SK-N-SH (cell line): ENCODE results near the gene PTGFR. TPM values are rescaled to one million over a fixed set of nuclear protein-coding genes. Genes with fewer than 3 reads are reported as not detected.

Experiments
- CTCF ChIA-PET: fragments of 300-600, 350-600 bp; formaldehyde crosslinking; extraction: SDS; loops from one replicate; lab custom pipeline; 2021; lab: Yijun Ruan, JAX
- POLR2A ChIA-PET: fragments of 350-600 bp; sonication (Branson Sonifier 250); formaldehyde crosslinking; extraction: SDS; loops from one replicate; lab custom pipeline; 2020; ENCODE audit warnings: antibody characterized with exemption, inconsistent platforms; lab: Yijun Ruan, JAX
- DNase-seq: peaks from one replicate; pipeline ENCODE4 v3.0.0; 2012
- H2AFZ ChIP-seq: fragments of 200-600 bp; sonication (generic); 2 replicates; pipeline ENCODE4 v1.8.1; 2016; ENCODE audit warnings: antibody characterized with exemption, mild to moderate bottlenecking, low read depth
- H3F3A ChIP-seq: fragments of 200-600 bp; sonication (generic); replicated peaks from 2 replicates; pipeline ENCODE3; 2016; ENCODE audit warnings: antibody characterized with exemption, mild to moderate bottlenecking; ENCODE audit not compliant: insufficient read depth
- H3K27ac ChIP-seq, 2 experiments: fragments of 200-500 bp in 1 of 2; fragments of 200-600 bp in 1 of 2; sonication (Bioruptor generic) in 1 of 2; sonication (generic), shearing (Covaris generic) in 1 of 2; 2 replicates each; pipeline versions ENCODE4 v1.5.1 to v1.6.1; 2014 to 2016; ENCODE audit warnings: low read depth in 2 of 2, inconsistent platforms in 1 of 2, low read length in 1 of 2, mild to moderate bottlenecking in 1 of 2, mixed read lengths in 1 of 2
- H3K27me3 ChIP-seq: fragments of 200-600 bp; sonication (generic), shearing (Covaris generic); 2 replicates; pipeline ENCODE4 v1.6.1; 2016; ENCODE audit warnings: mixed run types; ENCODE audit not compliant: insufficient read depth
- H3K36me3 ChIP-seq, 2 experiments: fragments of 200-500 bp in 1 of 2; fragments of 200-600 bp in 1 of 2; sonication (Bioruptor generic) in 1 of 2; sonication (generic) in 1 of 2; replicated peaks in 1 of 2; 2 replicates each; pipeline versions ENCODE3 to v1.5.1; 2014 to 2016; ENCODE audit warnings: low read length in 1 of 2, mild to moderate bottlenecking in 1 of 2; ENCODE audit not compliant: insufficient read depth in 2 of 2, control insufficient read depth in 1 of 2
- H3K4me1 ChIP-seq, 2 experiments: fragments of 200-500 bp in 1 of 2; fragments of 200-600 bp in 1 of 2; sonication (Bioruptor generic) in 1 of 2; sonication (generic), shearing (Covaris generic) in 1 of 2; 2 replicates each; pipeline versions ENCODE4 v1.5.1 to v1.6.1; 2014 to 2016; ENCODE audit warnings: low read depth in 1 of 2, low read length in 1 of 2, mixed run types in 1 of 2; ENCODE audit not compliant: insufficient read depth in 2 of 2, control insufficient read depth in 1 of 2
- H3K4me2 ChIP-seq: fragments of 200-600 bp; sonication (generic), shearing (Covaris generic); 2 replicates; pipeline ENCODE4 v1.6.1; 2017; ENCODE audit warnings: mixed run types
- H3K4me3 ChIP-seq, 2 experiments: fragments of 200-500 bp in 1 of 2; fragments of 200-600 bp in 1 of 2; sonication (Bioruptor generic) in 1 of 2; sonication (generic), shearing (Covaris generic) in 1 of 2; 2 replicates each; pipeline versions ENCODE4 v1.5.1 to v1.8.1; 2014 to 2016; ENCODE audit warnings: low read depth in 2 of 2, inconsistent platforms in 1 of 2, low read length in 1 of 2, mild to moderate bottlenecking in 1 of 2, mixed read lengths in 1 of 2, moderate library complexity in 1 of 2
- H3K79me2 ChIP-seq: fragments of 200-600 bp; sonication (generic); 2 replicates; pipeline ENCODE4 v1.8.1; 2017; ENCODE audit warnings: mild to moderate bottlenecking; ENCODE audit not compliant: insufficient read depth
- H3K9ac ChIP-seq: fragments of 200-600 bp; sonication (generic); 2 replicates; pipeline ENCODE4 v1.6.1; 2017; ENCODE audit warnings: mixed run types
- H3K9me2 ChIP-seq: fragments of 200-600 bp; sonication (generic); 2 replicates; pipeline ENCODE4 v1.6.1; 2017; ENCODE audit warnings: mixed run types
- H3K9me3 ChIP-seq: fragments of 200-600 bp; sonication (generic); 2 replicates; pipeline ENCODE4 v1.6.1; 2017; ENCODE audit warnings: mixed run types, mild to moderate bottlenecking, moderate library complexity
- H4K20me1 ChIP-seq: fragments of 200-600 bp; sonication (generic); 2 replicates; pipeline ENCODE4 v1.6.1; 2017; ENCODE audit warnings: mild to moderate bottlenecking, mixed run types; ENCODE audit not compliant: insufficient read depth
- CHD2 ChIP-seq: fragments of 150-350 bp; IDR thresholded peaks from 2 replicates; pipeline ENCODE4 v1.6.1; 2018; ENCODE audit warnings: low read length; ENCODE audit not compliant: partially characterized antibody
- CTCF ChIP-seq: fragments of 200-600 bp; sonication (generic); IDR thresholded peaks from 2 replicates; pipeline ENCODE4 v1.6.1; 2017; ENCODE audit warnings: antibody characterized with exemption, mild to moderate bottlenecking, moderate library complexity
- FOSL2 ChIP-seq: IDR thresholded peaks from 2 replicates; pipeline ENCODE4 v1.4.0; 2012; ENCODE audit warnings: low read depth, mild to moderate bottlenecking, moderate library complexity, borderline replicate concordance
- GABPA ChIP-seq: IDR thresholded peaks from 2 replicates; pipeline ENCODE4 v1.4.0; 2012; ENCODE audit warnings: low read depth, mild to moderate bottlenecking
- IRF3 ChIP-seq: fragments of 150-350 bp; IDR thresholded peaks from 2 replicates; pipeline ENCODE4 v1.6.1; 2016; ENCODE audit warnings: mild to moderate bottlenecking, low read depth, low read length
- MAX ChIP-seq: IDR thresholded peaks from 2 replicates; pipeline ENCODE4 v1.4.0; 2012; ENCODE audit warnings: low read depth
- MXI1 ChIP-seq: IDR thresholded peaks from 2 replicates; pipeline ENCODE4 v1.6.1; 2012; ENCODE audit warnings: mild to moderate bottlenecking, low read depth, low read length, improper control_type of control experiment
- NFIC ChIP-seq: IDR thresholded peaks from 2 replicates; pipeline ENCODE4 v1.4.0; 2012; ENCODE audit warnings: borderline replicate concordance
- NRF1 ChIP-seq: IDR thresholded peaks from 2 replicates; pipeline ENCODE4 v1.6.1; 2012; ENCODE audit warnings: low read depth, mild to moderate bottlenecking, low read length
- PBX3 ChIP-seq: IDR thresholded peaks from 2 replicates; pipeline ENCODE4; 2012
- RCOR1 ChIP-seq: fragments of 150-350 bp; IDR thresholded peaks from 2 replicates; pipeline ENCODE4 v1.6.1; 2017; ENCODE audit warnings: antibody characterized with exemption, low read length
- REST ChIP-seq: IDR thresholded peaks from 2 replicates; pipeline ENCODE4 v1.6.1; 2012; ENCODE audit warnings: mild to moderate bottlenecking, low read depth, low read length, moderate library complexity
- RFX5 ChIP-seq: IDR thresholded peaks from 2 replicates; pipeline ENCODE4 v1.6.1; 2012; ENCODE audit warnings: mild to moderate bottlenecking, improper control_type of control experiment, low read length
- SIN3A ChIP-seq: IDR thresholded peaks from 2 replicates; pipeline ENCODE4 v1.6.1; 2012; ENCODE audit warnings: low read depth, mild to moderate bottlenecking, low read length, moderate library complexity, borderline replicate concordance
- TAF1 ChIP-seq: IDR thresholded peaks from 2 replicates; pipeline ENCODE4 v1.6.1; 2012; ENCODE audit warnings: low read depth, mild to moderate bottlenecking, low read length, moderate library complexity, borderline replicate concordance
- USF1 ChIP-seq: IDR thresholded peaks from 2 replicates; pipeline ENCODE4 v1.4.0; 2012; ENCODE audit warnings: low read depth, borderline replicate concordance
- USF2 ChIP-seq: fragments of 150-350 bp; IDR thresholded peaks from 2 replicates; pipeline ENCODE4 v1.6.1; 2017; ENCODE audit warnings: antibody characterized with exemption, low read length, low read depth, borderline replicate concordance
- YY1 ChIP-seq: IDR thresholded peaks from 2 replicates; pipeline ENCODE4 v1.4.0; 2012; ENCODE audit warnings: low read depth, mild to moderate bottlenecking
- ZBTB33 ChIP-seq: IDR thresholded peaks from 2 replicates; pipeline ENCODE4 v1.4.0; 2012; ENCODE audit warnings: low read depth, borderline replicate concordance
- WGBS: methylation state at CpG from one replicate; pipeline ENCODE4 v1.1.6; 2017; ENCODE audit warnings: low lambda C conversion rate; 5-methylcytosine and 5-hydroxymethylcytosine counted together
- polyA plus RNA-seq, 3 experiments: library from polyadenylated mRNA; depleted of rRNA; stranded (reverse); fragments of >200 nt; gene quantifications; 2 replicates each; pipeline ENCODE4 v1.2.3, GENCODE V29; 2012

Gene PTGFR
- polyA plus RNA-seq, 1 of the 3 experiments (the other 2 are of a cell fraction): 2.2 TPM

GRCh38 chr1:78469576-78469975 lies 21.2 kb upstream of the PTGFR start:
- WGBS: 100% methylated on average over 1 of the region's 1 CpG
- TF ChIP-seq CHD2 (no peak), REST (no peak), NFIC (no peak), USF2 (no peak), RFX5 (no peak), ZBTB33 (no peak), RCOR1 (no peak), NRF1 (no peak), YY1 (no peak), GABPA (no peak), FOSL2 (no peak), MXI1 (no peak), MAX (no peak), CTCF (no peak), SIN3A (no peak), USF1 (no peak), PBX3 (no peak), IRF3 (no peak), TAF1 (no peak)
- TF ChIP-seq, all 33 proteins: peak for 0
- DNase-seq: no peak

More at GRCh38 chr1:78469576-78469975, 21.2 kb upstream of the PTGFR start:
- no peaks in the 10 kb centered on the region for H3K9me3 ChIP-seq
- ChIA-PET POLR2A (no interaction called here), CTCF (no interaction called here)
- no peaks in the 10 kb centered on the region for H4K20me1 ChIP-seq
- no peaks in the 10 kb centered on the region for H3K79me2 ChIP-seq
- no peak overlapping the region for H3K4me2 ChIP-seq
- H3K9me2 ChIP-seq: no peaks in the 10 kb centered on the region
- H3K9ac ChIP-seq: no peak overlapping the region
- no peak overlapping the region for H2AFZ ChIP-seq
- H3K27me3 ChIP-seq: no peaks in the 10 kb centered on the region
- no peak overlapping the region for H3K4me3 ChIP-seq
- H3K4me1 ChIP-seq: no peaks in the 10 kb centered on the region
- H3F3A ChIP-seq: no peaks in the 10 kb centered on the region
- H3K27ac ChIP-seq: no peak overlapping the region
- H3K36me3 ChIP-seq: no peaks in the 10 kb centered on the region
